Stimulated activated naive CD8-positive, alpha-beta T cell treated with anti-CD3 and anti-CD28 coated beads, Interleukin-15, Interleukin-2, amounts not matched to agents 100 ng/mL and 50 ng/mL, for 24 hours (primary cell): ENCODE results near the gene UBXN11.
A peak's percentile ranks its signal among the peaks of the same experiment; 100 is the strongest.

Experiments
- H3K27ac Mint-ChIP-seq: one replicate; pipeline ENCODE4 v1.8.0; 2021; ENCODE audit warnings: mild to moderate bottlenecking, mixed read lengths
- H3K27me3 Mint-ChIP-seq: one replicate; pipeline ENCODE4 v1.8.0; 2021; ENCODE audit warnings: mixed read lengths
- H3K36me3 Mint-ChIP-seq: one replicate; pipeline ENCODE4 v1.8.0; 2021; ENCODE audit warnings: low read depth, mixed read lengths
- H3K4me1 Mint-ChIP-seq: one replicate; pipeline ENCODE4 v1.8.0; 2021; ENCODE audit warnings: low read depth, mixed read lengths
- H3K4me3 Mint-ChIP-seq: one replicate; pipeline ENCODE4 v1.8.0; 2021; ENCODE audit warnings: mild to moderate bottlenecking, mixed read lengths
- H3K9me3 Mint-ChIP-seq: one replicate; pipeline ENCODE4 v1.8.0; 2021; ENCODE audit warnings: mixed read lengths

Gene UBXN11

DNA sequence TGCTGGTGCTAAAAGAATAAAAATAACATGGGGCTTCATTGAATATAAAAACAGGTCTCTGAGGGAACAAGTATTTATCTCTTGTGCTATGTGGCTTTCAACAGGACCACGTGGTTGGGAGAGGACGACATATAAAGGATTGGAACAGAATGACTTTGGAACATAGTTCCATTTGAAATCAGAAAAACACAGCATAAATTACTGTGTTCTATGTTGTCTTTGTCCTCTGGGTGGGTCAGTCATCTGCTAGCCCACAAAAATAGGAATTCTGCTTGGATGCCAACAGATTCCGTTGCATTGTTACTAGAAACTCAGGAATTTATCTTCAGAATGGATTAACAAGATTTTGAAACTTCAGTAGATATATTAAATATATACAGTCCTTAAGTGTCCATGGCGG, 66.5 kb downstream of the UBXN11 start:
- Mint-ChIP-seq H3K27me3 (no peaks in the 10 kb centered on the region), H3K4me1 (peaks cover 28% of the 10 kb centered on the region), H3K9me3 (no peaks in the 10 kb centered on the region), H3K36me3 (peaks cover 66% of the 10 kb centered on the region), H3K27ac (no peak overlapping the region), H3K4me3 (no peak overlapping the region)

DNA sequence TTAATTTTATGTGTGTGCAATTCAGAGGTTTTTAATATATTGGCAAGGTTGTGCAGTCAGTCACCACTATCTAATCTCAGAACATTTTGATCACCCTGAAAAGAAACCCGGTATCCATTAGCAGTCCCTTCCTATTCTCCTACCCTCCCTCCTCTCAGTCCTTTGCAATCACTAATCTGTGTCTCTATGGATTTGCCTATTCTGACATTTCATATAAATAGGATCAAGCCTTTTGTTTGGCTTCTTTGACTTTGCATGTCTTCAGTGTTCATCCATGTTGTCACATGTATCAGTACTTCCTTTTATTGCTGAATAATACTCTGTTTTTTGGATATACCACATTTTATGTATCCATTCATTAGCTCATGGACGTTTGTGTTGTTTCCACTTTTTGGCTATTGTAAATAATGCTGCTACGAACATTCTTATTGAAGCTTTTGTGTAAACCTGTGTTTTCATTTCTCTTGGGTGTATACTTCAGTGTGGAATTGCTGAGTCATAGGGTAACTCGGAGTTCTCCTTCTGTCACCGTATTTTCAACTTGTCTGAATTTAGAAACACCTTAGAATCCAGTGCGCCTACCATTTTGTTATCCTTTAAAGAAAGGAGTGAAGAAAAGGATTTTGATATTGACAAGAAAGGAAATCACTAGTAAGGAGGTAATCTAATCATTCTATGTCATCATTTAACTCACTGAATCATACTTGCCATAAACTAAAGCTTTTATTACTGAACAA, 69.0 kb downstream of the UBXN11 start:
- no peaks in the 10 kb centered on the region for H3K9me3 Mint-ChIP-seq
- peak overlapping the region; percentile 42 for H3K27ac Mint-ChIP-seq
- H3K4me3 Mint-ChIP-seq = peak overlapping the region; percentile 22
- H3K4me1 Mint-ChIP-seq = peaks cover 35% of the 10 kb centered on the region
- no peaks in the 10 kb centered on the region for H3K27me3 Mint-ChIP-seq
- H3K36me3 Mint-ChIP-seq = peaks cover 41% of the 10 kb centered on the region

DNA sequence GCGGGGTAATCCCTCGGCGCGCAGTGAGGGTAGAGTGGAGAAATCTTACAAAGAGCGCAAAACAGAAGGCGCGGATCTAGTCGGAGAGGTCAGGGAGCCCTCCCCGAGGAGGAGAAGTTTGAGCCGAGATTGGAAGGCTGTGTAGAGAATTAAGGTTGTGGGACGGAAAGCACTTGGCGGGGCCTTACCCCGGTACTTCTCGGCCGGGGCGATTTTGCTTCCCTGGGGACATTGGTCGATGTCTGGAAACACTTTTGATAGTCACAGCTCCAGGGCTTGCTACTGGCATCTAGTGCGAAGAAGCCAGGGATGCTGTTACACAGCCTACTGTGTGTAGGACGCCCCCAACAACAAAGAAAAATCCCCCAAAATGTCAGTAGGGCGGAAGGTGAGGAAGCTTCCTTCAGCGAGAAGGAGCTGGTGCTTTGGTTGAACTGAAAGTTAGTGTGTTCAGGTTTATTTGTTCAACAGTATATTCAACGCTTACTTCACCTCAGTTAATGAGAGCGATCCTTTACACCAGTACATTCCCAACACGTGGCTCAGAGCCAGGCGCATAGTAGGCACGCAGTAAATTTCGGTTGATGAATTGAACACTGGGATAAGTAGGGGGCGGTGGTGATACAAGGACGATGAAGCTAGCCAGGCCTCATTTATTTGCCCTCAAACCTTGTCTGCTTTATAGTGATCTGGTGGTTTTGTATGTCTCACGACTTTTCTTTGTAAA, 71.6 kb downstream of the UBXN11 start:
- Mint-ChIP-seq H3K36me3 (peaks cover 26% of the 10 kb centered on the region), H3K27ac (peak overlapping the region; percentile 88), H3K9me3 (no peaks in the 10 kb centered on the region), H3K4me3 (peak overlapping the region; percentile 95), H3K27me3 (no peaks in the 10 kb centered on the region), H3K4me1 (peaks cover 35% of the 10 kb centered on the region)

DNA sequence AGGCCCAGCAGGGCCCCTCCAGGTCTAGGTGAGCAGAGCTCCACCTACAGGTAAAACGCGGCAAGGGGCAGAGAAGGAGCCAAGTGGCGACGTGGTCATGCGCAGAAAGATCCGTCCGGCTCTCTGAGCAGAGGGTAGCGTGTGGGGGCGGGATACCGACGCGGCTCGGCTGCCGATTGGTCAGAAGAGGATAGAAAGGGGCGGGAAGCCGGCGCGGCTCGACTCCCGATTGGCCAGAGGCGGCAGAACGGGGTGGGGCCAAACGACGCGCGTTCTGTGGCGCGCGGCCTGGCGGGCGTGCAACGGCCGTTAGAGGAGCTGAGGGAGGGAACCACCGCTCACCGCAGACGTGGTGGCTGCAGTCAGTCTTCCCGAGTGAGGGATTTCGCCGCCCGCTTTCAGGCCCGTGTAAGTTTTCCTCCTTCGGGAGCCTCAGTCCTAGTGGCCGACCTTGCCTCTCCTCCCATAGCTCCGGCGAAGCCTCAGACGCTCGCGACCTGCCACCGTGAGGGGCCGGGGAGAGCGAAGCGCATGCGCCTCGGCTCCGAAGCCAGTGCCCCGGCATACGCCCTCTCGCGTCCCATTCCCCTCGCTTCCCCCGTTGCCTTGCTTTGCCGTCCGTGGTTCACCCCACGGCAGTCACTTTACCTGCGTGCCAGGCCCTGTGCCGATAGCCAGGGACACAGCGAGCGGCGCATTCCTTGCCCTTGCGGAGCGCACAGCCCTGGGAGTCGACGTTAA, 72.4 kb downstream of the UBXN11 start, which contains the start of gene CEP85:
CEP85 (plus strand) TSS at position 298 of the 741 bp plus-strand sequence. CDS start 5,584 bp downstream, outside the sequence.
- Mint-ChIP-seq H3K4me1 (peaks cover 35% of the 10 kb centered on the region), H3K4me3 (peak within 1 kb of the TSS; percentile 95), H3K27me3 (no peaks in the 10 kb centered on the region), H3K36me3 (peaks cover 22% of the 10 kb centered on the region), H3K9me3 (no peaks in the 10 kb centered on the region), H3K27ac (peak within 1 kb of the TSS; percentile 88)
